Spleen (tissue), 7 donors: ENCODE measurements around the gene EIF4A2.

Source experiments
- POLR2A ChIP-seq, 3 donors: fragments of 450-650 bp; IDR thresholded peaks; one replicate each; pipeline ENCODE4 v1.5.1; 2017; ENCODE audit warnings: antibody characterized with exemption in 3 of 3, mild to moderate bottlenecking in 1 of 3
- POLR2AphosphoS5 ChIP-seq, 3 donors: sonication (generic); formaldehyde crosslinking; IDR thresholded peaks; one replicate each; pipeline ENCODE4 v1.5.1; 2017; ENCODE audit warnings: antibody characterized with exemption in 3 of 3
- TF ChIP-seq, protein P1 (sequence below), 11 experiments: fragments of 200-600 bp in 7 of 11; fragments of 450-650 bp in 4 of 11; sonication (generic) in 4 of 11; IDR thresholded peaks in 8 of 11; conservative IDR thresholded peaks in 3 of 11; 1 replicate in 7 of 11; 2 replicates in 4 of 11; pipeline versions ENCODE4 v1.4.0 to v1.8.0; 2016 to 2021; ENCODE audit warnings: antibody characterized with exemption in 11 of 11, inconsistent platforms in 4 of 11, mild to moderate bottlenecking in 1 of 11
- donor health status: DM: no; HTN: no; CAD: no; lungs with moderate emphysema.
- donor health status: DM: no; HTN: no; CAD: no.
- donor health status: DM: no; HTN: no; CAD: no.

DNA sequence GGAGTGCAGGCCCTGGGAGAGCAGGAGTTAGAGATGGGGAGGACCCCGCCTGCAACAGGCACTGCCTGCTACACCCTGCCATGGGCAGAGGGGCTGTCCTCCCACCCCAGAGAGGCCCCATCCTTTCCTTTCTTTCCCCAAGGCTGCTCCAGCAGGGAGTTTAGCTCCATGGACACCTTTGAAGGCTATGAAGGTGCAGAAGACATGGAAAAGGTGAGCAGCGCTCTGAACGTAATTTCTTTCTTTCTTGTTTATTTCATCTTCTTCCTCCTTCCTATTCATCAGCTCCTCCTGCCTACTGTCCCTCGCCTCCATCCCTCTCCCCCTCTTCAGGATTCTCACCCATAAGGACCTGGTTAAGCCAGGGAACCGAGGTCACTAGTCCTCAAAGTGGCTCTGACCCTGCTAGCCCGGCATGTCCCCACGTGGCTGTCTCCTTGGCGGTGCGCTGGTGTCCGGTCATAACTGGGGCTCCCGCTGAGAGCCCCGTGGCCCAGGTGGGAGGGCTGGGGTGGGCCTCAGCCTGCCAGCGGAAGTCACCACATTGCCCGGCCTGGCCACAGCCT is 43.1 kb downstream of the EIF4A2 start:
- TF ChIP-seq, protein P1, sequence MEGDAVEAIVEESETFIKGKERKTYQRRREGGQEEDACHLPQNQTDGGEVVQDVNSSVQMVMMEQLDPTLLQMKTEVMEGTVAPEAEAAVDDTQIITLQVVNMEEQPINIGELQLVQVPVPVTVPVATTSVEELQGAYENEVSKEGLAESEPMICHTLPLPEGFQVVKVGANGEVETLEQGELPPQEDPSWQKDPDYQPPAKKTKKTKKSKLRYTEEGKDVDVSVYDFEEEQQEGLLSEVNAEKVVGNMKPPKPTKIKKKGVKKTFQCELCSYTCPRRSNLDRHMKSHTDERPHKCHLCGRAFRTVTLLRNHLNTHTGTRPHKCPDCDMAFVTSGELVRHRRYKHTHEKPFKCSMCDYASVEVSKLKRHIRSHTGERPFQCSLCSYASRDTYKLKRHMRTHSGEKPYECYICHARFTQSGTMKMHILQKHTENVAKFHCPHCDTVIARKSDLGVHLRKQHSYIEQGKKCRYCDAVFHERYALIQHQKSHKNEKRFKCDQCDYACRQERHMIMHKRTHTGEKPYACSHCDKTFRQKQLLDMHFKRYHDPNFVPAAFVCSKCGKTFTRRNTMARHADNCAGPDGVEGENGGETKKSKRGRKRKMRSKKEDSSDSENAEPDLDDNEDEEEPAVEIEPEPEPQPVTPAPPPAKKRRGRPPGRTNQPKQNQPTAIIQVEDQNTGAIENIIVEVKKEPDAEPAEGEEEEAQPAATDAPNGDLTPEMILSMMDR (IDR thresholded peaks at IDR 0.05 in 8 of 11, conservative IDR thresholded peaks at IDR 0.05 in 3 of 11) = no peak
- TF ChIP-seq POLR2AphosphoS5 (IDR thresholded peaks at IDR 0.05) (no peak), POLR2A (IDR thresholded peaks at IDR 0.05) (no peak)
